ENCODE measurements around the gene CRAT.
A peak's percentile ranks its signal among the peaks of the same experiment; 100 is the strongest.

CRAT gene

DNA sequence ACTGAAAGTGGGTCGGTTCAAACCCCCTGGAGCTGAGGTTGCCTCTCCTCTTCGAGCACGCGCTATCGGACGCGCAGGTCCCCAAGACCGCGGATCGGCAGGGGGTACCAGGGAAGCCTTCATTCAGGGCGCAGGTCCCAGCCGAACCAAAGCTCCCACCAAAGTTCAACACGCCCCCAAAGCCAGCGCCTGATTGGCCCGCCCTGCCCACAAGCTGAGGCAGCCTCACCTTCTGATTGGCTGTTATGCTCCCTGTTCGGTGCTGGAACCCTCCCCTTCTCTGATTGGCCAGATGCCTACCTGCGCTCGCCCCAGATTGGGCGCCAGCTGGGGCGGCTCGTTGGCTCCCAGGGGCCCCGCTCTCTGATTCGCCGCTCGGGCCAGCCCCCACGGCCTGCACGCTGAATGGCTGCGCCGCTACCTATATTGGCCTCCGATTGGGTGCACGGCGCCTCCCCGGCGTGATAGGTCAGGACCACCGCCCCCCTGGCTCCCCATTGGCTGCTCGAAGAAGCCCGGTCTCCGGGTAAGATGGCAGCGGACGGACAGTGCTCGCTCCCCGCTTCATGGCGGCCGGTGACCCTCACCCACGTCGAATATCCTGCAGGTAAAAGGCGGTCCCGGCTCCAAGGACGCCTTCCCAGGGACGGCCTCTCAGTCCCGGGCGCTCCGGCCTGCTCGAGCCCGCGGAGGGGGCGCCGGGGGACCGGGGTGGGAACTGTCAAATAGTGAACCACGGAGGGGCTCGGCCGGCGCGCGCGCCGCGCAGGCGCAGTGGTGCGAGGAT lies 29.8 kb downstream of the CRAT start, which contains the start of gene DOLPP1:
TSS of gene DOLPP1 (plus strand) at position 511 of the 787 bp plus-strand sequence. CDS start at position 532, 21 bp downstream.
- peak; percentile 97 for DNase-seq

GRCh38 chr9:129080298-129080600 lies 30.3 kb downstream of the CRAT start:
- DNase-seq = no peak

DNA sequence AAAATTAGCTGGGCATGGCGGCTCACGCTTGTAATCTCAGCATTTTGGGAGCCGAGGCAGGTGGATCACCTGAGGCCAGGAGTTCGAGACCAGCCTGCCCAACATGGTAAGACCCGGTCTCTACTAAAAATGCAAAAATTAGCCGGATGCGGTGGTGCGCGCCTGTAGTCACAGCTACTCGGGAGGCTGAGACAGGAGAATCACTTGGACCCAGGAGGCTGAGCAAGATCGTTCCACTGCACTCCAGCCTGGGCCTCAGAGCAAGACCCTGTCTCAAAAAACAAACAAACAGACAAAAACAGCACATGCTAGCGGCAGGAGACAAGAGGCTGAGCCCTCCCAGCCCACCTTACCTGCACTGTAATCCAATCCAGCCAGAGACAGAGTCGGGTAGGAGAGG lies 30.8 kb downstream of the CRAT start:
- DNase-seq = no peak

DNA sequence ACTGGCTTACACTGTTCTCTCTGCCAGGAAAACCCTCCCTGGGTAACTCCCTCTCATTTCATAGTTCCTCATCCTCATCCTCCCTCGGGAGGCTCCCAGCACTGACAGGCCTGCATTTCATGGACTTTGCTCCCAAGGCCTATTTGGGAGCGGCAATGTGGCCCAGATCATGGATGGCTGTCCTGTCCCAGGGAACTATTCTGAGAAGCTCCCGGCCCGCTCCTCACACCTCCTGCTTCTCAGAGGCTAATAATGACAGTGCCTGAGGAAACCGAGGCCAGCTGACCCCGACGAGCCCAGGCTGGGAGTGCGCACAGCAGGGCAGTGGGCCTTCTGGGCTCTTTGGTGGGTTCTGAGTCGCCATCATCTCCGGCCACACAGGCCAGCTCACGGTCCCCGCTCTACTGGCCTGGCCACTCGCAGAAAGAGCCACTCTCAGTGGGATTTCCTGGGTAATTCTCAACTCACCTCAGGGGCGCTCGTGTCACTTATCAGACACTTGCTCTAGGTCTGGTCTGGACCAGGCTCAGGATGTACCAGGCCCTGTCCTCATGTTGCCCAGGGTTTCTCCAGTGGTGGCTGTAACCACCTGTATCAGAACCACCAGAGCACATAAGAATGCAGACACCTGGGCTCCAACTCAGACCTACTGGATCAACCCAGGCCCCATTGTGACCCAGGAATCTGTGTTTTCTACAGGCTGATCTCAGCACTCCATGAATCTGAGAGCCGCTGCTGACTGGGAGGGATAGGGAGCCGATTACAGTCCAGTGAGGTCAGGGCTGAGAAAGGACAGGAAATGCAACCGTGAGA lies 31.7 kb downstream of the CRAT start:
- no peak for DNase-seq

DNA sequence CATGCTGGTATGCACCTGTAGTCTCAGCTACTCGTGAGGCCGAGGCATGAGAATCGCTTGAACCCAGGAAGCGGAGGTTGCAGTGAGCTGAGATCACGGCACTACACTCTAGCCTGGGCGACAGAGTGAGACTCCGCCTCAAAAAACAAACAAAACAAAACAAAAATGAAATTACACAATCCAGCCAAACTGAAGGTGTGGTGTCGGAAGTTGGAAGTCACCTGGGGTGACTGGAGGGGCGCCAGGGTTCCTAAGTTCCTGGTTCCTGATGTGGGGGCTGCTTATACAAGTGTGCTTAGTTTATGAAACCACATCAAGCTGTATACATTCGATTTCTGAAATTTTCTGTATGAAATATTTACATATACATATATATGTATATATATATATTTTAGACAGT lies 33.4 kb downstream of the CRAT start:
- DNase-seq = no peak

DNA sequence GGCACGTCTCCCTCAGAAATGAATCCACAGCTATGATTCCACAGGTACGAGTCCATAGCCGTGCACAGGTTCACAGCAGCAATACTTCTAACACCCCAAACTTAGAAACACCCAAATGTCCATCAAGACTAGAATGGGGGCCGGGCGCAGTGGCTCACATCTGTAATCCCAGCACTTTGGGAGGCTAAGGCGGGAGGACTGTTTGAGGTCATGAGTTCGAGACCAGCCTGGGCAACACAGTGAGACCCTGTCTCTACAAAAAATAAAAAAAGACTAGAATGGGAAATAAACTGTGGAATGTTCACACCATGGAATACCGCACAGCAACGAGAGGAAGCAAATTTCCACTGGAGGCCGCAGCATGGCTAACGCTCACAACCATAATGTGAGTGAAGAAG lies 34.0 kb downstream of the CRAT start:
- DNase-seq = no peak

DNA sequence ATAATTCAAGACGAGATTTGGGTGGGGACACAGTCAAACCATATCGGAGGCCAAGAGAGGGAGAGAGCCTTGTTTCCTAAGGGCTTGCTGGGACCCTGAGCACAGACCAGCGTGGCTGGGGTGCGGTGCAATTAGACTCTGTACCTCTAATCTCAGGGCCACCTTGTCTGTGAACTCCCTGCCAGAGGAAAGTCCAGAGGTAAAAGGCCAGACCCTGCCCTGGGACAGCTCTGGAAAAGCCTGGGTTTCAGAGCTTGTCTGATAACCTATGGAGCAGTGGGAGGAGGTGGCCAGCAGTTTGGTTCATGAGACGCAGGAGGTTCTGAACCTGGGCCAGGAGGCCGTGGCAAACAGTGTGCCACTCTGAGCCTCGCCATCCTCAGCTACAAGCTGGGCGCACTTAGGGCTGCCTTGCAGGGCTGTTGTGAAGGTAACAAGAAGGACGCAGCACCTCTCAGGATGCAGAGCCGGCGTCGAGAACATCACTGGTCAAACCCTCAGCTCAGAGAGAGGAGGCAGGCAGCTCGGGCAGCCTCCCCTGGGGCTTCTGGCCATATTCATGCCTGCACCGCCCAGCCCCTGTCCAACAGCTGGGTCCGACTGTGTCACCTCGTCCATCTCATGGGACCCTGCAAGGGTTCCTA lies 34.5 kb downstream of the CRAT start:
- no peak for DNase-seq

DNA sequence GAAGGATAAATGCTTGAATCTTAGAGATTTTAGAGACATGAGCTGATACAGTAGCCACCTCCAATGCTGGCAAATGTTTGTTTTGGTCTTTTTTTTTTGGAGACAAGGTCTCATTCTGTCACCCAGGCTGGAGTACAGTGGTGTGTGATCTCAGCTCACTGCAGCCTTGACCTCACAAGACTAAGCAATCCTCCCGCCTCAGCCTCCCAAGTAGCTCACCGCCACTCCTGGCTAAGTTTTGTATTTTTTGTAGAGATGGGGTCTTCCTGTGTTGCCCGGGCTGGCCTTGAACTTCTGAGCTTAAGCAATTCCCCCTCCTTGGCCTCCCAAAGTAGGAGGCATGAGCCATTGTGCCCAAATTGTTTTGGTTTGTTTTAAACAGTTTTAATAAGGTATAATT lies 36.5 kb downstream of the CRAT start:
- DNase-seq = no peak

DNA sequence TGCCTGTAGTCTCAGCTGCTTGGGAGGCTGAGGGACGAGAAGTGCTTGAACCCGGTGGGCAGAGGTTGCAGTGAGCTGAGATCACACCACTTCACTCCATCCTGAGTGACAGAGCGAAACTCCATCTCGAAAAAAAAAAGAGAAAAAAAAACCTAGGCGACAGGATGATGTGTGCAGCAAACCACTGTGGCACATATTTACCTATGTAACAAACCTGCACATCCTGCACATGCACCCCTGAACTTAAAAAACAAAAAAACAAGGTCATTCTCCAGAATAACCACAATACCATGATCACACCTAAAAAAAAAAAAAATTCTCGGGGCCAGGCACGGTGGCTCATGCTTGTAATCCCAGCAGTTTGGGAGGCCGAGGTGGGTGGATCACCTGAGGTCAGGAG lies 37.2 kb downstream of the CRAT start:
- no peak for DNase-seq

DNA sequence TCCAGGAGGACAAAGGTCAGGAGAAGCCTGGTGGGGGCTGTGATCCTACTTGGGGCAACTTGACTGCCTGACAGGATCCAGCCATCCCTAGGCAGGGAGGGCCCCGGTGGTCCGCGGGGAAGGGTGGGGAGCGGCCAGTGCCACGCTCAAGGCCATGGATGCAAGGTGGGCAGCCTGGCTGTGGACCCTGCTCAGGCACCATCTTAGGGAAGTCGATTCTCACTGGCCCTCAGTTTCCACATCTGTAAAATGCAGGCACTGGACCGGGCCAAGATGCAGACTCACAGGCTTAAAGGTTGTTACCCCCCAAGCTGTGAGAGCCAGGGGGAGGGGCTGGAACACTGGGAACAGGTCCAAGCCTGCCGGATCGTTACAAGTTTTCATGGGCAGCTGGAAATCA lies 38.4 kb downstream of the CRAT start:
- DNase-seq = no peak

- DNase-seq = no peak
Observed at GRCh38 chr9:129071526-129072126, 39.0 kb downstream of the CRAT start.

DNA sequence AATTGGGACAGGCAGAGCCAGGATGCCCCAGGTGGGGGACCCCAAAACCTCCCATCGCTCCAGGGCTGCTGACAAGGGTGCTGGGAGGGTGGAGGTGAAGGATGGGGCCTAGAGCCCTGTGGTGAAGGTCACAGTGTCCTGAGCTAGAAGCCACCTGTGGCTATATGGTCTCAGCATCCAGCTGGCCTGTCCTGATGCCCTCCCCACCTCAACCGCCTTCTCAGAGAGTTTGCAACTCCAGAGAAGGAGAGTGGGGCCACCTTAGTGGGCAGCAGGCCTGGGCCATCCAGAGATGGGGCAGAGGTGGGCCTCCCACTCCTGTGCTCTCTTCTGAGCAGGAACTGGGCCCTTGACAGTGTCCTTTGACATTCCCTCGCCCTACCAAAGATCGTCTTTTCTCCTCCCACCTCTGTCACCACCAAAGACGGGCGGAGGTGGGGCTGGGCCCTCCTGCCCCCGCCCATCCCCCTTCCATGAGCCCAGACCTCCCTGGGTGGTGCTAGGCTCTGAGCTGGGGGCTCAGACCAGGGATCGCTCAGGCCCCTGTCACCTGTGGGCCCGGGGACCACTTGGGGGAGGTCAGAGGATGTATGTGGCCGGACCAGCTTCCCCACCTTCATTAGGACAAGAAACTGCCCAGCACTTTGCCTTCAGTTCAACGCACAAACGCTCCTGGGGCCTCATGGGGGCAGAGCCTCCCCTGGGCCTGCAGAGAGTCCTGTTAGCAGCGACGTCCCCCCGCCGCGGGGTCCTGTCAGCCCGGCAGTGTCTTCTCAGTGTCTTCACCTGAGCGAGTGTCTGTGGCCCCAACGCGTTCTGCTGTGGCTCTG lies 39.7 kb downstream of the CRAT start:
- no peak for DNase-seq

DNA sequence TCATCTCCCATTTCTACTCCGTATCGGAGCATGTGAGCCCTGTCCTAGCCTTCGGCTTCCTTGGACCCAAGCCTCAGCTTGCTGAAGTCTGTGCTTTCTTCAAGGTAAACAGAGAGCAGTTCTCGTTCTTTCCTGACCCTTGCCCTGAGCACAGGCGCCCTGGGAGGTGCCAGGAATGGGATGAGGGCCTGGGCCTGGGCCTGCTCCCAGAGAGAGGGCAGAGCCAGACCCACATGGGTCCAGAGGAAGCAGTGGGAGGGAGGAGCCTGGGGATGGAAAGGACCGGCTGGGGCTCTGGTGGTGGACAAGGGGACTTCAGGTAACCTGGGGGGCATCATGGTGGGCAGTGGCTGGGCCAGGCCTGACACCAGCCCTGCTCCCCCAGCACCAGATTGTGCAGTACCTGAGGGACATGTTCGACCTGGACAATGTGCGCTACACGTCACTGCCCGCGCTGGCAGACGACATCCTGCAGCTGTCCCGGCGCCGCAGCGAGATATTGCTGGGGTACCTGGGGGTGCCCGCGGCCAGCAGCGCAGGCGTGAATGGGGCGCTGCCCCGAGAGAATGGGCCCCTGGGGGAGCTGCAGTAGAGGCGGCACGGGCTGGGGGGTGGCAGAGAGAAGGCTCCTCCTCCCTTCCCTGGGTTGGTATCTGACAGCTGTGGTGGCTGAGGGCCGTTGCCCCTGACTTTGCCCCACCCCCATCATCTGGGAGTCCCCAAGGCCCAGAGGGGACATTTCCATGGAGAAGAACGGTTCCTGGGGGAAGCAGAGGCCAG lies 40.5 kb downstream of the CRAT start:
- DNase-seq = no peak

GRCh38 chr9:129068990-129069861 lies 41.4 kb downstream of the CRAT start:
- DNase-seq = no peak

DNA sequence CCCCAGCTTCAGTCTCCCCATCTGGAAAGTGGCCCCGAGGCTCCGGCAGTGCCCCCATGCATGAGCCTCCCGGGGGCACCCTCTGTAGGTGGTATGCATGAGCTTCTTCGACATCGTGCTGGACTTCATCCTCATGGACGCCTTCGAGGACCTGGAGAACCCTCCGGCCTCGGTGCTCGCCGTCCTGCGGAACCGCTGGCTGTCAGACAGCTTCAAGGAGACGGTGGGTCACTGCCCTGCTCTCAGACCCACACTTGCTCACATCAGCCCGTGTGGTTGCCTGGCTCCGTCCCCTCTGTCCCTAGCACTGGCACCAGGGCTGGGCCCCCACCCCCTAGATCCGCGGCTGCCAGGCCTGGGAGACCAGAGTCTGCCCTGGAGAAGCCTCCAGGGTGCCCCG lies 42.5 kb downstream of the CRAT start:
- no peak for DNase-seq

GRCh38 chr9:129064499-129064908 lies 46.1 kb downstream of the CRAT start:
- DNase-seq = no peak

DNA sequence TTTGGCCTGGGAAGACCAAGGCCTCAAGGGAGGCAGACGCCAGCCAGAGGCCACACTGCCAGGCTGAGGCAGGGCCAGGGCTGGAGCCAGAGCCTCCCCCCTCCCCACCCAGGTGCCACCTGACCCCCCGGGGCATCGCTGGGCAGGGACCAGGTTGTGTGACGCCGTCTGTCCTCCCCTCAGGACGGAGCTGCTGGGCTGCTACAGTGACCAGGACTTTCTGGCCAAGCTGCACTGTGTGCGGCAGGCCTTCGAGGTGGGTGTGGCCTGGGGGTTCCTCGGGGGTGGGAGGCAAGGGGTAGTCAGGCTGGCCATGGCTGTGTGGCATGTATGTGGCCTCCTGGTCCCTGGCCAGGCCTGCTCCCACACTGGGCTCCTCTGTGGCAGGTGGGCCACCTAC lies 47.5 kb downstream of the CRAT start:
- DNase-seq = no peak

DNA sequence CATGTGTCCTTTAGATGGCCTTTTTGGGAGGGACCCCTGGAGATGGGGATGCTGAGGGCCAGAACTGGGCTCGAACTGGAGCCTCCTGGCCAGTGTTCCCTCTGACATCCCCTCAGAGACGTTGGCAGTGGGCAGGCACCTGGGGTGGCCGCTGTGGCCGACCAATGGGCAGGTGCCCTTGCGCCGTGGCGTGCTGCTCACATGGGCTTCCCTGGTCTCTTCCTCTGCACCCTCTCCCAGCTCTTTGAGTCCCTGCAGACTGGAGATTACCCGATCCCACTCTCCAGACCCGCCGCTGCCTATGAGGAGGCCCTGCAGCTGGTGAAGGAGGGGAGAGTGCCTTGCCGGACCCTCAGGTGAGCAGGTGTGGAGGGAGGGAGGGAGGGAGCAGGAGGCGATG lies 49.6 kb downstream of the CRAT start:
- DNase-seq = no peak

GRCh38 chr9:129059796-129060785 lies 50.5 kb downstream of the CRAT start:
- DNase-seq = no peak

Data from NCI-H510A treated with DMSO at 0.1 percent for 48 hours (cell line).